ENCODE measurements around the gene KIAA1671. TPM values are rescaled to one million over a fixed set of nuclear protein-coding genes. Genes with fewer than 3 reads are reported as not detected.

Gene KIAA1671
- total RNA-seq, 1 donor from 2014 or later: 28.5 TPM

- Mint-ChIP-seq H3K4me1 (ENCODE audit: low read depth) (peaks cover 33% of the 10 kb centered on the region), H3K27me3 (ENCODE audit: low read depth) (no peaks in the 10 kb centered on the region), H3K9me3 (ENCODE audit: low read depth) (no peaks in the 10 kb centered on the region), H3K27ac (ENCODE audit: unreplicated experiment) (peak overlapping the region; percentile 98), H3K4me3 (ENCODE audit: unreplicated experiment) (peak overlapping the region; percentile 75), H3K36me3 (ENCODE audit: low read depth) (no peaks in the 10 kb centered on the region)
- DNase-seq (ENCODE audit: low spot score): peak; percentile 93
- peak; percentile 82 for TF ChIP-seq CTCF (IDR thresholded peaks at IDR 0.05)
Measured at GRCh38 chr22:25110846-25111578, 158.5 kb downstream of the KIAA1671 start.

DNA sequence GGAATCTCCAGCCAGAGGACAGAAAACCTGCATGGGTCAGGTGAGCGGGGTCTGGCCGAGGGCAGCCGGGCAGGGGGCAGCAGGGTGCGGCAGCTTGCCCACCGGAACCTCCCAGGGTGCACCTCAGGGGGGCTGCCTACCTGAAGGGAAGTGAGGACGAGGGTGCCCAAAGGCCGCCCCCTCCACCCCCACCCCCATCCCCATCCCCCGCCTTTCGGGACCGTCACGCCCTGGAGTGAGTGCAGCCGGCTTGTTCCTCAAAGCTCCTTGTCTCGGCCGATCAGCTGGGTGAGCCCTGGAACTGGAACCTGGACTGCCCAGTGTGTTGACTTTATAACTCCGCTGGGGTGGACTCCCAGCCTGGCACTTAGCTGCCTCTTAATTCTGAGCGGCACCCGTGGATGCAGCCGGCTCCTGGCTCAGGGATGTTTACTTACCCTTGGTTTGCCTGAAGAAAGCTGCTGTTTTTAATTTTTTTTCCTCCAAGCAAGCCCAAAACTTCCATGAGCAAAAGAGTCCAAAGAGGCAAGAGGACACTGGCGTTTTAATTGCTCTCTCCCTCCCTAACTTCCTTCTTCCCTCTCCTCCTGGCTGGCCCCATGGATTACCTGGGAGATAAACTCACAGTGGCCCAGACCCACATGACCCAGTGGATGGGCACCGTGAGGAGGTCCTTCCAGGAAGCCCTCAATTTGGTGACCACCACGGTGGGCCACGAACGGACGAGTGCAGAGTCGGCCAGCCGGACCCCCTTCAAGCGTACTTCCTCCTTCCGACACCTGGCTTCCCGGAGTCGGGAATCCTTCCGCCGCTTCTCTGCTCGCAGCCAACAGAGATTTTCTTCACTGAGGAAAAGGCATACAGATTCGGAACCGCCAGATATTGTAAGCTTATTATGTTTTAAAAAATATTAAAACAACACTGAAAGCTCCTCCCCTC lies 159.3 kb downstream of the KIAA1671 start:
- H3K4me3 Mint-ChIP-seq (ENCODE audit: unreplicated experiment): peak overlapping the region; percentile 75
- no peaks in the 10 kb centered on the region for H3K36me3 Mint-ChIP-seq (ENCODE audit: low read depth)
- no peak for TF ChIP-seq CTCF (IDR thresholded peaks at IDR 0.05)
- no peaks in the 10 kb centered on the region for H3K9me3 Mint-ChIP-seq (ENCODE audit: low read depth)
- H3K4me1 Mint-ChIP-seq (ENCODE audit: low read depth): peaks cover 33% of the 10 kb centered on the region
- DNase-seq (ENCODE audit: low spot score): no peak
- H3K27ac Mint-ChIP-seq (ENCODE audit: unreplicated experiment): peak overlapping the region; percentile 98
- no peaks in the 10 kb centered on the region for H3K27me3 Mint-ChIP-seq (ENCODE audit: low read depth)

- peak overlapping the region; percentile 75 for H3K4me3 Mint-ChIP-seq (ENCODE audit: unreplicated experiment)
- H3K9me3 Mint-ChIP-seq (ENCODE audit: low read depth): no peaks in the 10 kb centered on the region
- no peaks in the 10 kb centered on the region for H3K27me3 Mint-ChIP-seq (ENCODE audit: low read depth)
- H3K4me1 Mint-ChIP-seq (ENCODE audit: low read depth): peaks cover 33% of the 10 kb centered on the region
- no peak for DNase-seq (ENCODE audit: low spot score)
- H3K36me3 Mint-ChIP-seq (ENCODE audit: low read depth): no peaks in the 10 kb centered on the region
- TF ChIP-seq CTCF (IDR thresholded peaks at IDR 0.05): no peak
- peak overlapping the region; percentile 61 for H3K27ac Mint-ChIP-seq (ENCODE audit: unreplicated experiment)
Measured at GRCh38 chr22:25112538-25113253, 160.2 kb downstream of the KIAA1671 start.

GRCh38 chr22:25113316-25113721 lies 160.8 kb downstream of the KIAA1671 start:
- TF ChIP-seq CTCF (IDR thresholded peaks at IDR 0.05): no peak
- H3K27me3 Mint-ChIP-seq (ENCODE audit: low read depth): no peaks in the 10 kb centered on the region
- H3K9me3 Mint-ChIP-seq (ENCODE audit: low read depth): no peaks in the 10 kb centered on the region
- no peak overlapping the region for H3K27ac Mint-ChIP-seq (ENCODE audit: unreplicated experiment)
- peaks cover 33% of the 10 kb centered on the region for H3K4me1 Mint-ChIP-seq (ENCODE audit: low read depth)
- H3K4me3 Mint-ChIP-seq (ENCODE audit: unreplicated experiment): no peak overlapping the region
- no peaks in the 10 kb centered on the region for H3K36me3 Mint-ChIP-seq (ENCODE audit: low read depth)
- DNase-seq (ENCODE audit: low spot score): no peak
